K562 (cell line): ENCODE data around the gene LRP4.

Source experiments
- CBX8 ChIP-seq: fragments of 200-600 bp; sonication (generic); IDR thresholded peaks from 2 replicates; pipeline ENCODE4 v1.6.1; 2012; ENCODE audit warnings: borderline replicate concordance, mixed run types, low read depth, mild to moderate bottlenecking, moderate library complexity, mixed read lengths, low read length, control low read depth, inconsistent platforms; ENCODE audit not compliant: poor library complexity, severe bottlenecking; ENCODE audit errors: extremely low read depth
- CTCF ChIP-seq, 3 experiments: IDR thresholded peaks in 2 of 3; conservative IDR thresholded peaks in 1 of 3; 2 replicates each; pipeline ENCODE4 v1.5.1; 2011 to 2012; ENCODE audit warnings: low read length in 3 of 3, mild to moderate bottlenecking in 3 of 3, control low read depth in 2 of 3, improper control_type of control experiment in 1 of 3, inconsistent platforms in 1 of 3, low read depth in 1 of 3, mixed read lengths in 1 of 3, moderate library complexity in 1 of 3; ENCODE audit not compliant: insufficient read depth in 2 of 3
- ELF1 ChIP-seq: fragments of 200-800 bp; sonication (Bioruptor generic); IDR thresholded peaks from 2 replicates; pipeline ENCODE4 v1.6.1; 2016; ENCODE audit warnings: missing genetic modification characterization, missing compliant biosample characterization
- EP300 ChIP-seq: IDR thresholded peaks from 2 replicates; pipeline ENCODE4 v1.6.1; 2012; ENCODE audit warnings: low read length, improper control_type of control experiment
- FOSL1 ChIP-seq: fragments of 200-800 bp; sonication (Bioruptor generic); conservative IDR thresholded peaks from 2 replicates; pipeline ENCODE4 v1.6.1; 2016; ENCODE audit warnings: missing genetic modification characterization, missing compliant biosample characterization
- JUNB ChIP-seq: fragments of 450-650 bp; formaldehyde crosslinking; conservative IDR thresholded peaks from 2 replicates; pipeline ENCODE4 v1.4.0; 2020; ENCODE audit warnings: mild to moderate bottlenecking
- MAFF ChIP-seq: IDR thresholded peaks from 2 replicates; pipeline ENCODE4 v1.6.1; 2012; ENCODE audit warnings: low read length, improper control_type of control experiment
- POLR2AphosphoS2 ChIP-seq: IDR thresholded peaks from 2 replicates; pipeline ENCODE4 v1.6.1; 2012; ENCODE audit warnings: low read length, improper control_type of control experiment
- REST ChIP-seq, 2 experiments: fragments of 450-650 bp; formaldehyde crosslinking in 1 of 2; IDR thresholded peaks; 2 replicates each; pipeline versions ENCODE4 v1.4.0 to v1.6.1; 2014 to 2020; ENCODE audit warnings: mild to moderate bottlenecking in 2 of 2, borderline replicate concordance in 1 of 2, low read depth in 1 of 2
- ZNF24 ChIP-seq: fragments of 450-650 bp; IDR thresholded peaks from 2 replicates; pipeline ENCODE4 v1.6.1; 2016
- TF ChIP-seq, protein P1 (sequence below): fragments of 450-650 bp; IDR thresholded peaks from 2 replicates; pipeline ENCODE4 v1.6.1; 2016; ENCODE audit warnings: mild to moderate bottlenecking, moderate library complexity

- TF ChIP-seq POLR2AphosphoS2 (no peak), ELF1 (no peak), MAFF (no peak), CTCF (IDR thresholded peaks at IDR 0.05 in 2 of 3, conservative IDR thresholded peaks at IDR 0.05 in 1 of 3; ENCODE audit: insufficient read depth in 2 of 3, low read depth in 1 of 3, low read length in 3 of 3) (no peak), EP300 (no peak), CBX8 (no peak), FOSL1 (tag) (no peak), ZNF24 (no peak), JUNB (CRISPR knock-in tag) (no peak), REST (IDR thresholded peaks at IDR 0.05; ENCODE audit: borderline replicate concordance) (no peak), REST (CRISPR knock-in tag; IDR thresholded peaks at IDR 0.05; ENCODE audit: low read depth) (no peak)
- TF ChIP-seq, protein P1, sequence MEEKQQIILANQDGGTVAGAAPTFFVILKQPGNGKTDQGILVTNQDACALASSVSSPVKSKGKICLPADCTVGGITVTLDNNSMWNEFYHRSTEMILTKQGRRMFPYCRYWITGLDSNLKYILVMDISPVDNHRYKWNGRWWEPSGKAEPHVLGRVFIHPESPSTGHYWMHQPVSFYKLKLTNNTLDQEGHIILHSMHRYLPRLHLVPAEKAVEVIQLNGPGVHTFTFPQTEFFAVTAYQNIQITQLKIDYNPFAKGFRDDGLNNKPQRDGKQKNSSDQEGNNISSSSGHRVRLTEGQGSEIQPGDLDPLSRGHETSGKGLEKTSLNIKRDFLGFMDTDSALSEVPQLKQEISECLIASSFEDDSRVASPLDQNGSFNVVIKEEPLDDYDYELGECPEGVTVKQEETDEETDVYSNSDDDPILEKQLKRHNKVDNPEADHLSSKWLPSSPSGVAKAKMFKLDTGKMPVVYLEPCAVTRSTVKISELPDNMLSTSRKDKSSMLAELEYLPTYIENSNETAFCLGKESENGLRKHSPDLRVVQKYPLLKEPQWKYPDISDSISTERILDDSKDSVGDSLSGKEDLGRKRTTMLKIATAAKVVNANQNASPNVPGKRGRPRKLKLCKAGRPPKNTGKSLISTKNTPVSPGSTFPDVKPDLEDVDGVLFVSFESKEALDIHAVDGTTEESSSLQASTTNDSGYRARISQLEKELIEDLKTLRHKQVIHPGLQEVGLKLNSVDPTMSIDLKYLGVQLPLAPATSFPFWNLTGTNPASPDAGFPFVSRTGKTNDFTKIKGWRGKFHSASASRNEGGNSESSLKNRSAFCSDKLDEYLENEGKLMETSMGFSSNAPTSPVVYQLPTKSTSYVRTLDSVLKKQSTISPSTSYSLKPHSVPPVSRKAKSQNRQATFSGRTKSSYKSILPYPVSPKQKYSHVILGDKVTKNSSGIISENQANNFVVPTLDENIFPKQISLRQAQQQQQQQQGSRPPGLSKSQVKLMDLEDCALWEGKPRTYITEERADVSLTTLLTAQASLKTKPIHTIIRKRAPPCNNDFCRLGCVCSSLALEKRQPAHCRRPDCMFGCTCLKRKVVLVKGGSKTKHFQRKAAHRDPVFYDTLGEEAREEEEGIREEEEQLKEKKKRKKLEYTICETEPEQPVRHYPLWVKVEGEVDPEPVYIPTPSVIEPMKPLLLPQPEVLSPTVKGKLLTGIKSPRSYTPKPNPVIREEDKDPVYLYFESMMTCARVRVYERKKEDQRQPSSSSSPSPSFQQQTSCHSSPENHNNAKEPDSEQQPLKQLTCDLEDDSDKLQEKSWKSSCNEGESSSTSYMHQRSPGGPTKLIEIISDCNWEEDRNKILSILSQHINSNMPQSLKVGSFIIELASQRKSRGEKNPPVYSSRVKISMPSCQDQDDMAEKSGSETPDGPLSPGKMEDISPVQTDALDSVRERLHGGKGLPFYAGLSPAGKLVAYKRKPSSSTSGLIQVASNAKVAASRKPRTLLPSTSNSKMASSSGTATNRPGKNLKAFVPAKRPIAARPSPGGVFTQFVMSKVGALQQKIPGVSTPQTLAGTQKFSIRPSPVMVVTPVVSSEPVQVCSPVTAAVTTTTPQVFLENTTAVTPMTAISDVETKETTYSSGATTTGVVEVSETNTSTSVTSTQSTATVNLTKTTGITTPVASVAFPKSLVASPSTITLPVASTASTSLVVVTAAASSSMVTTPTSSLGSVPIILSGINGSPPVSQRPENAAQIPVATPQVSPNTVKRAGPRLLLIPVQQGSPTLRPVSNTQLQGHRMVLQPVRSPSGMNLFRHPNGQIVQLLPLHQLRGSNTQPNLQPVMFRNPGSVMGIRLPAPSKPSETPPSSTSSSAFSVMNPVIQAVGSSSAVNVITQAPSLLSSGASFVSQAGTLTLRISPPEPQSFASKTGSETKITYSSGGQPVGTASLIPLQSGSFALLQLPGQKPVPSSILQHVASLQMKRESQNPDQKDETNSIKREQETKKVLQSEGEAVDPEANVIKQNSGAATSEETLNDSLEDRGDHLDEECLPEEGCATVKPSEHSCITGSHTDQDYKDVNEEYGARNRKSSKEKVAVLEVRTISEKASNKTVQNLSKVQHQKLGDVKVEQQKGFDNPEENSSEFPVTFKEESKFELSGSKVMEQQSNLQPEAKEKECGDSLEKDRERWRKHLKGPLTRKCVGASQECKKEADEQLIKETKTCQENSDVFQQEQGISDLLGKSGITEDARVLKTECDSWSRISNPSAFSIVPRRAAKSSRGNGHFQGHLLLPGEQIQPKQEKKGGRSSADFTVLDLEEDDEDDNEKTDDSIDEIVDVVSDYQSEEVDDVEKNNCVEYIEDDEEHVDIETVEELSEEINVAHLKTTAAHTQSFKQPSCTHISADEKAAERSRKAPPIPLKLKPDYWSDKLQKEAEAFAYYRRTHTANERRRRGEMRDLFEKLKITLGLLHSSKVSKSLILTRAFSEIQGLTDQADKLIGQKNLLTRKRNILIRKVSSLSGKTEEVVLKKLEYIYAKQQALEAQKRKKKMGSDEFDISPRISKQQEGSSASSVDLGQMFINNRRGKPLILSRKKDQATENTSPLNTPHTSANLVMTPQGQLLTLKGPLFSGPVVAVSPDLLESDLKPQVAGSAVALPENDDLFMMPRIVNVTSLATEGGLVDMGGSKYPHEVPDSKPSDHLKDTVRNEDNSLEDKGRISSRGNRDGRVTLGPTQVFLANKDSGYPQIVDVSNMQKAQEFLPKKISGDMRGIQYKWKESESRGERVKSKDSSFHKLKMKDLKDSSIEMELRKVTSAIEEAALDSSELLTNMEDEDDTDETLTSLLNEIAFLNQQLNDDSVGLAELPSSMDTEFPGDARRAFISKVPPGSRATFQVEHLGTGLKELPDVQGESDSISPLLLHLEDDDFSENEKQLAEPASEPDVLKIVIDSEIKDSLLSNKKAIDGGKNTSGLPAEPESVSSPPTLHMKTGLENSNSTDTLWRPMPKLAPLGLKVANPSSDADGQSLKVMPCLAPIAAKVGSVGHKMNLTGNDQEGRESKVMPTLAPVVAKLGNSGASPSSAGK: no peak
These were observed 25.5 kb downstream of the LRP4 start for GRCh38 chr11:46892838-46893237.
